GM18498 (cell line): ENCODE measurements around the gene DDO.
"Not testable (repeated sequence)": the region's sequence is repeated elsewhere in the genome, so short reads cannot be mapped to it uniquely, and the experiment has no call there.

Source experiments
- ATAC-seq: cut with Tn5 transposase; IDR thresholded peaks from one replicate; pipeline ENCODE4 v1.9.1; 2021; ENCODE audit warnings: mild to moderate bottlenecking, moderate library complexity; ENCODE audit not compliant: unreplicated experiment

DDO gene

DNA sequence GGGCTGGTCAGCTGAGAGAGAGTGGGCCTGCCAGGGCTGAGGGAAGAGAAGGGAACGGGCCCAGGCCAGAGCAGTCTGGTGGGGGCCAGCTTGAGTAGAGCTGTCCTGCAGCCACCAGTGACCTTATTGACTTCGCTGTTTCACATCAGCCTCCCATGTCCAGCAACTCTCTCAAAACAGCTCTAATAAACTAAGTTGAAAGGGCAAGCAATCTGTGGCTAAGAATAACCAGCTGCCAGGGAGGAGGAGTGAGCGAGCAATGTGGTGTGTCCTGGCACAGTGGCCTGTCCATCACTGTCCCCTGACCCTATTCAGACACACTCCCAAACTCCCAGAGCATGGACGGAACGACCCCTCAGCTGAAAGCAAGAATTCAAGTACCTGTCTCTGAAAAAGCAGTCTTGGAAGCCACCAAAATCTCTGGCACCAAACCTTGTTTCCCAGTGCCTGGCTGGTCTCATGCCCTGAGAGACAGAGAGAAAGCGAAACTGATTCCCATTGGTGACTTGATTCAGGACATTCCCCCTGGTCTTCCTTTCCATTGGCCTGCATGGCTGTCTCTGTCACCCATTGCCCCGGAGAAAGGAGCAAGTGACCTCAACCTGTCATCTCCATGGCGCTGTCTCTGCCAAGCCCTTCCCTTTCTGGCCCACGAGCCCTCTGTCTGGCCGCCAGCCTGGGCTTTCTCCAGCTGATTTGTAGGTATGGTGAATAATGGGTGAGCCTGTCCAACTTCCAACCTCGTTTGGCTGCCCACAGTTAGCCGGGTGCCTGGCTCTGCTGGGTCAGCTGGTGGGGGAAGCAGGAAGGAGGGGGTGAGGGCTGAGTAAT, at the start of gene DDO:
TSS of gene DDO (minus strand) at position 490 of the 831 bp plus-strand sequence. CDS start 2,113 bp downstream, outside the sequence.
- no peak for ATAC-seq

GRCh38 chr6:110462884-110463481, 47.6 kb upstream of the DDO start:
- no peak for ATAC-seq

DNA sequence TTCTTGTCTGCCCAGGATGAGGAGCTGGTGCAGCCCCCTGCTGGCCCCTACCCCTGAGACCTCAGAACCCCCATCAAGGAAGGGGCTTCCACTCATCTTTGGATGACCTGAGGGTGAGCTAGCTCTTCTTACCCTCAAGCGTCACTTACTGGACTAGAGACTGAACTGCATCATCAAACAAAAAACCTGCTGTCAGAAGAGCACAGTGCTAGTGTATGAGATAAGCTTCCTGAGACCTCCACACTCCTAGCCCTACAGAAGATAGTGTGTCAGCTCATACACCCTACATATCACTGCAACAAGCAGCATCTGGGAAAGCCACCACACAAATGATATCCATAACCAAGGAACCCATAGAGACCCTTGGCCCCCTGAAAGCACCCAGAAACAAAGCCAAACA, 46.0 kb upstream of the DDO start:
- ATAC-seq, result no peak

DNA sequence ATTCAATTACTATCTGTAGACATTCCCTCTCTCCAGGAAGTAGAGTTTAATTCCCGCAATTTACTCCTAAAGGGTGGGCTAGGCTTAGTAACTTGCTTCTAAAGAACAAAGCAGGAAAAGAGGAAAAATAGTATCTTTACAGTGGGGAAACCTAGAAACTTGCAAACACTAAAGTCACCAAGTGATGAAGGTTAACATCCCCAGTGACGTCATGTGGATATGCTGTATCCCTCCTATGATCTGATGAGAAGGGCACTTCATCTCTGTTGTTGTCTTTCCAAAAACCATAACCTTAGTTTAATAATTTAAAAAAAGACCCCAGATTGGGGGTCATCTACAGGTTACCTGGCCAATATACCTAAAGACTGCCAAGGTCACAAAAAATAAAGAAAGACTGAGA, 43.8 kb upstream of the DDO start:
- no peak for ATAC-seq

DNA sequence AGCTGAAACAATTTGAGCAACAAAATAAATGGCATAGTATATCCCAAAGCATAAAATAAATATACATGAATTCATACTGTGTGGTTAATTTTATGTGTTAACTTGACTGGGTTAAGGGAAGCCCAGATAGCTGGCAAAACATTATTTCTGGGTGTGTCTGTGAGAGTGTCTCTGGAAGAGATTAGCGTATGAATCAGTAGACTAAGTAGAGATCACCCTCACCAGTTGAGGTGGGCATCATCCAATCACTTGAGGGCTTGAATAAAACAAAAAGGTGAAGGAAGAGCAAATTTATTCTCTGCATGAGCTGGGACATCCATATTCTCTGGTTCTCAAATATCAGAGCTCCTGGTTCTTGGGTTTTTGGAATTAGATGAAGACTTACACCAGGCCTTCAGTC, 43.1 kb upstream of the DDO start:
- no peak for ATAC-seq

DNA sequence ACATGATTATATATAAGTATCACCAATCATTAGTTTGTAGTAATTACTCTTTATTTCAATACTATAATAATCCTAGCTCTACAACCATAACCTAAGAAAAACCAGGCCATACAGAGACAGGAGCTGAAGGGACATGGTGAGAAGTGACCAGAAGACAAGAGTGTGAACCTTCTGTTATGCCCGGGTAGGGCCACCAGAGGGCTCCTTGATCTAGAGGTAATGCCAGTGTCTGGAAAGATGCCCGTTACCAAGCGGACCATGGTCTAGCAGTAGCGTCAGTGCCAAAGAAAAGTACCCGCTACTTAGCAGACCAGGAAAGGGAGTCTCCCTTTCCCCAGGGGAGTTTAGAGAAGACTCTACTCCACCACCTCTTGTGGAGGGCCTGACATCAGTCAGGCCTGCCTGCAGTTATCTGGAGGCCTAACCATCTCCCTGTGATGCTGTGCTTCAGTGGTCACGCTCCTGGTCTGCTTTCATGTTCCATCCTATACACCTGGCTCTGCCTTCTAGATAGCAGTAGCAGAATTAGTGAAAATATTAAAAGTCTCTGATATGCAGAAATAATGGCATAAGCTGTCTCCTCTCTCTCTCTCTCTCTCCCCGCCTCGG, 42.3 kb upstream of the DDO start:
- not testable (repeated sequence) for ATAC-seq

- ATAC-seq, result no peak
These were observed 41.3 kb upstream of the DDO start for GRCh38 chr6:110456694-110457093.

DNA sequence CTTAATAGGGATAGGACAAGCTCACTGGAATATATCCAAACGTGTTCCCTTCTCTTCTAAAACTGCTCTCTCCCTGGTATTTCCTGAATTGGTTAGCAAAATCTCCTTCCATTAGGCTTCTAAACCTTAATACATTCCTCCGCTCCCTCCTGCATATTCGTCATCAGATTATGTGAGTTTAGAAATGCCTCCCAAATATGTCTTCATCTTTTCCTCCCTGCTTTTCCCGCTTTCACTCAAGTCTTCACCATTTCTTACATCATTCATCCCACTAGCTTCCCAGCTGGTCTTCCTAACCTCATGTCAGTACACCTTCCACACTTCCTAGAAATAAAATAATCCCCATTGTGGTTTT, 34.1 kb upstream of the DDO start:
- no peak for ATAC-seq

DNA sequence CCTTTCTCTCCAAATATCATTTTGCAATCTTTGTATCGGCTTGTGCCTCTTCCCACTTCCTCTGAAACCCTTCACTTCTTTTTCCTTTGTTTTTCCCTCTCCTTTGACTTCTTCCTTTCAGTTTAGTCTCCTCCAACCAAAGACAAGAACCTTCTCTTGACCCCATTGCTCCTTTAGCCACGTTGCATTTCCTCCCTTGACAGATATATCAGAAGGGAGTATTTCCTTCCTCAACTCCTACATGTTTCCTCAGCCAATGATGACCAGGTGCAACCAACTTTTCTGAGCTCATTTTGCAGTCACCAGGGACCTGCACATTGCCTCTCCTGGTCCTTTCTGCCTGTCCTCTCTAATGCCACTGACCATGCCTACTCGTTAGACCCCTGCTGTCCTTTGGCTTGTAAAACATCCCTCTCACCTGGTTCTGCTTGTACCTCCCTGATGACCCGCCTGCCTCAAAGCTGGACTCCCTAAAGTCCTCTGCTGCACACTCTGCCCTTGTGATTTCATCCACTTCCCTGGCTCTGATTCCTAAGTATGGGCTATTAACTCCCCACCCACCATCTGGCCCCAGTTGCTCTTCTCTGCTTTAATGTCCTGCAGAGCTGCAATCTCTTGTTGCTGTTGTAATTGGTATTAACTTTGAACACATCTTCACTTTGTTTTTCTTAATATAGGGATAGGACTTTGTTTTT, 33.6 kb upstream of the DDO start:
- no peak for ATAC-seq

GRCh38 chr6:110447761-110448160, 32.4 kb upstream of the DDO start:
- ATAC-seq, result no peak

- no peak for ATAC-seq
These were observed 31.0 kb upstream of the DDO start for GRCh38 chr6:110446405-110446804.

GRCh38 chr6:110440026-110440425, 24.7 kb upstream of the DDO start:
- no peak for ATAC-seq

- ATAC-seq, result no peak
These were observed 24.0 kb upstream of the DDO start for GRCh38 chr6:110439356-110439755.

- no peak for ATAC-seq
These were observed 19.7 kb upstream of the DDO start for GRCh38 chr6:110434961-110435602.

DNA sequence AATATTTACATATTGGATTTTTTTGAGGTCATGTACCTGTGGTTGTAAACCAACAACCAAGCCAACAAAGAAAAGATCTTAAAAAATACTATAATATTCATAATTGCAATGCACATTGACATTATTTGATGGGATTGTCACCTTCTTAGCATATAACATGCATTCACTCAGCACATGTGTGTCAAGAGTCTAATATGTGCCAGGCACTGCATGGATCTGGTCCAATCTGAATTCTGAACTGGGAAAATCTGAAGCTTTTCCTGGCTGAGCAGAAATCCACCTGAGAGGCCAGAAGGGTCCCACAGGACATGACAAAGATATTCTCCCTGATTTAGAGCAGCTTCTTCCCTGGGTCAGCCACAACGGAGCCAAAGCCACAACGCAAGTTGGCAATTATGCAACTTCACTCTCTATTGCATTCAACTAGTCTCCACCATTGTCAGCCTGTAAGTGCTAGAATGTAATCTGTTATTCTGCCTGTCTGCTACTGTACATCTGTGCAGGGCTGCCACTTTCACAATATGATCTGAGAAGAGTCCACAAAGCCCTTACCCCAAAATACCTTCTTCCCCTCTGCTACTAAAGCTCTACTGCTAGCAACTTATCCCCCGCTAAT, 17.0 kb upstream of the DDO start:
- no peak for ATAC-seq

- ATAC-seq, result no peak
These were observed 15.4 kb upstream of the DDO start for GRCh38 chr6:110430741-110431140.

- ATAC-seq, result no peak
These were observed 14.9 kb upstream of the DDO start for GRCh38 chr6:110430236-110430635.

- no peak for ATAC-seq
These were observed 12.8 kb upstream of the DDO start for GRCh38 chr6:110428153-110428552.

- no peak for ATAC-seq
These were observed 10.4 kb upstream of the DDO start for GRCh38 chr6:110425816-110426215.

DNA sequence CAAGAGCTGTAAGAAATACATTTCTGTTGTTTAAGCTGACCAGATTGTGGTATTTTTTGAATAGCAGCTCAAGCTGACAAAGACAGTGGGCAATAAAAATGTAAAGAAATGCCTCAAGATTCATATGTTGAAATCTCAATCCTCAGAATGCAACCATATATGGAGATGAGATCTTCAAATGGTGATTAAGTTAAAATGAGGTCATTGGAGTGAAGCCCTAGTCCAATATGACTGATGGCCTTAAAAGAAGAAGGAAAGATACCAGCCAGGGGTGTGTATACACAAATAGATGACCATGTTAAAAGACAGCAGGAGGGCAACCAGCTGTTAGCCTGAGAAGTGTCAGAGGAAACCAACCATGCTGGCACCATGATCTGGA, 7.1 kb upstream of the DDO start:
- ATAC-seq, result no peak
